ENCODE data around the gene ST3GAL2. TPM values are rescaled to one million over a fixed set of nuclear protein-coding genes. Genes with fewer than 3 reads are reported as not detected.

ST3GAL2 gene
- total and polyA plus RNA-seq, 12 donors, result 5.3 to 30.8 (median 22.6) TPM

DNA sequence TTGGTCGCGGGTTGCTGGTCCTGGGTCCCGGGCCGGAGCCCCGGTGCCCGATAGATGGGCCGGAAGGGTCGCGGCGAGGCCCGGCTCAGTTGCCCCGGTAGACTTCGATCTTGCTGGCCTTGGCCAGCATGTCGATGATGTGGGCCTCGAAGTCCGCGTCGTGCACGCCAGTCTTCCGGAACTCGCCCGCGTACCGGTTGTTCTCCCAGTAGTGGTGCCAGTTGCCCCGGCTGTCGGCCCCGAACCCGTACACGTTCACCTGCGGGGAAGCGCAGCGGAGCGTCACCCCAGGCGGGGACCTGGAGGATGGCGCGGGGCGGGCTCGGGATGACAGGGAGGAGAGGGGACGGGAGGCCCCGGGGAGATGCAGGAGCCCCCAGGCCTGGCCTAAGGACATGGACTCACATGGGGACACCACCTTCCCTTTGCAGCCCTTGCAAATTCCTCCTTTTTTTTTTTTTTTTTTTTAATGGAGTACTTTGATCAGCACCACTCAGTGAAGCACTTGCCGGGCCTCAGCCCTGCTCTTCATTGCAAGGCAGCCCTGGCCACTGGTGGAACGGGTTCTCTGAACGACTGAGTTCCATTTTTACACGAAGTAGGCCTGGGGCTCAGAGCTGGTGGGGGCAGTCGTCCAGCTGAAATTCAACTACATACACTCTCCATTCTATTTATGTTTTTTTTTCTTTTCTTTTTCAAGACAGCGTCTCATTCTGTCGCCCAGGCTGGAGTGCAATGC is 57.1 kb downstream of the ST3GAL2 start:
- Histone ChIP-seq H3K27me3 (no peaks in the 10 kb centered on the region), H3K4me1 (replicated peaks in 1 of 2) (peaks cover 8 to 18% of the 10 kb centered on the region in 2 donors), H3K36me3 (replicated peaks in 1 of 2) (peaks cover 0 to 13% of the 10 kb centered on the region in 2 donors), H3K27ac (peak overlapping the region in 2 of 5 donors; percentile 65 to 69), H3K9me3 (replicated peaks in 1 of 3) (no peaks in the 10 kb centered on the region), H3K4me3 (peak overlapping the region in 2 of 4 donors; percentile 28 to 71)
- TF ChIP-seq, protein P1, sequence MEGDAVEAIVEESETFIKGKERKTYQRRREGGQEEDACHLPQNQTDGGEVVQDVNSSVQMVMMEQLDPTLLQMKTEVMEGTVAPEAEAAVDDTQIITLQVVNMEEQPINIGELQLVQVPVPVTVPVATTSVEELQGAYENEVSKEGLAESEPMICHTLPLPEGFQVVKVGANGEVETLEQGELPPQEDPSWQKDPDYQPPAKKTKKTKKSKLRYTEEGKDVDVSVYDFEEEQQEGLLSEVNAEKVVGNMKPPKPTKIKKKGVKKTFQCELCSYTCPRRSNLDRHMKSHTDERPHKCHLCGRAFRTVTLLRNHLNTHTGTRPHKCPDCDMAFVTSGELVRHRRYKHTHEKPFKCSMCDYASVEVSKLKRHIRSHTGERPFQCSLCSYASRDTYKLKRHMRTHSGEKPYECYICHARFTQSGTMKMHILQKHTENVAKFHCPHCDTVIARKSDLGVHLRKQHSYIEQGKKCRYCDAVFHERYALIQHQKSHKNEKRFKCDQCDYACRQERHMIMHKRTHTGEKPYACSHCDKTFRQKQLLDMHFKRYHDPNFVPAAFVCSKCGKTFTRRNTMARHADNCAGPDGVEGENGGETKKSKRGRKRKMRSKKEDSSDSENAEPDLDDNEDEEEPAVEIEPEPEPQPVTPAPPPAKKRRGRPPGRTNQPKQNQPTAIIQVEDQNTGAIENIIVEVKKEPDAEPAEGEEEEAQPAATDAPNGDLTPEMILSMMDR (IDR thresholded peaks at IDR 0.05), result no peak
- TF ChIP-seq POLR2A (IDR thresholded peaks at IDR 0.05), result peak; percentile 24 to 25
- intact Hi-C loops (cut with DNase I), result loop anchor here in 1 of 2 donors (5.0 kb wide), 1 partner anchor 56 kb away; the partner anchor contains the start of gene ST3GAL2
- 21 to 41% (median 27%) methylated on average over 22 to 47 of the region's 47 CpGs for WGBS, 4 donors
- no peak for DNase-seq

DNA sequence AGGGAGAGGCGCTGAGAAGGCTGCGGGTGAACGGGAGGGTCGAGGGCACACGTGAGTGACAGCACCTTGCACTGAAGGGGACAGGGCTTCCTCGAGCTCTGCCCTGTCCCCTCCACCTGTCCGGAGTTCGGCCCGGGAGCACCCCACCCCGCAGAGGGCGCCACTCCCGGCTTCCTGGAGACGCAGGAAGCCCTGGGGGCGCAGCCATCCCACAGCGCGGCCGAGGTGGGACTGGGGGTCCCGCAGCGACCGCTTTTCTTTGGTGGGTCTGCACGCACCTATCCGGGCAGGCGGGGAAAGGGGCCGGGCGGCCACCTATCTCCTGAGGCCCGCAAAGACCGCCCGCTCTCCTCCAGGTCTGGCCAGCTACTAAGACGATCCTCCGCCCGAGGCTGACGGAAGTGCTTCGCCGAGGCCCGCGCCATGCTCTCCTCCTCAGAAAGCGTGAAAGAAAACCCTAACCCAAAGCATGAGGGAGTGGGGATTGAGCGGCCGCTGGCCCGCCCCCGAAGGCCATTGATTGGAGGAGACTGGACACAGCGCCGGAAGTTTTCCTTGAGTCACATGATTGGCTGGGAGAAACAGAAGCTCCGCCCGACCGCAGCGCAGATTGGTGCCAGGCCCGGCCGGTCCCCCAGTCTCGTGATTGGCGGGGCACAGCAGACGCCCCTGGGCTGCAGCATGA is 57.8 kb downstream of the ST3GAL2 start:
- peaks cover 8 to 18% of the 10 kb centered on the region in 2 donors for H3K4me1 ChIP-seq (replicated peaks in 1 of 2)
- H3K36me3 ChIP-seq (replicated peaks in 1 of 2), result peaks cover 0 to 9% of the 10 kb centered on the region in 2 donors
- no peaks in the 10 kb centered on the region for H3K9me3 ChIP-seq (replicated peaks in 1 of 3)
- peak overlapping the region in 3 of 4 donors; percentile 31 to 71 (median 58) for H3K4me3 ChIP-seq
- DNase-seq, result peak; percentile 95 to 99 (median 98)
- H3K27me3 ChIP-seq, result no peaks in the 10 kb centered on the region
- intact Hi-C loops (cut with DNase I), result loop anchor here in 1 of 2 donors (5.0 kb wide), 1 partner anchor 56 kb away; the partner anchor contains the start of gene ST3GAL2
- peak in 1 of 2 donors; percentile 78 for TF ChIP-seq POLR2A (IDR thresholded peaks at IDR 0.05)
- TF ChIP-seq, protein P1 (IDR thresholded peaks at IDR 0.05), result peak in 2 of 6 experiments; percentile 17 to 28
- H3K27ac ChIP-seq, result peak overlapping the region in 4 of 5 donors; percentile 39 to 84 (median 64)
- WGBS, 4 donors, result 1 to 2% (median 1%) methylated on average over 15 to 52 of the region's 52 CpGs; no CpG with 5 or more reads in 1 of the 4 donors

- Histone ChIP-seq H3K4me3 (peak overlapping the region in 3 of 4 donors; percentile 10 to 71 (median 58)), H3K4me1 (replicated peaks in 1 of 2) (peaks cover 8 to 18% of the 10 kb centered on the region in 2 donors), H3K9me3 (replicated peaks in 1 of 3) (no peaks in the 10 kb centered on the region), H3K27me3 (no peaks in the 10 kb centered on the region), H3K36me3 (replicated peaks in 1 of 2) (peaks cover 0 to 15% of the 10 kb centered on the region in 2 donors), H3K27ac (peak overlapping the region in 4 of 5 donors; percentile 39 to 84 (median 64))
- DNase-seq, result peak; percentile 52 to 73 (median 62)
- TF ChIP-seq POLR2A (IDR thresholded peaks at IDR 0.05), result no peak
- TF ChIP-seq, protein P1 (IDR thresholded peaks at IDR 0.05), result no peak
- 1 to 3% (median 2%) methylated on average over 14 to 31 of the region's 31 CpGs for WGBS, 4 donors
- intact Hi-C loops (cut with DNase I), result loop anchor here in 1 of 2 donors (5.0 kb wide), 1 partner anchor 57 kb away; the partner anchor contains the start of gene ST3GAL2
These were observed 58.5 kb downstream of the ST3GAL2 start for GRCh38 chr16:70380248-70380918.
